ENCODE measurements around the gene SLC15A4. TPM values are rescaled to one million over a fixed set of nuclear protein-coding genes. Genes with fewer than 3 reads are reported as not detected.

SLC15A4 gene
- total RNA-seq, 2 experiments from 2014 or later, result 26.4 to 26.8 TPM

DNA sequence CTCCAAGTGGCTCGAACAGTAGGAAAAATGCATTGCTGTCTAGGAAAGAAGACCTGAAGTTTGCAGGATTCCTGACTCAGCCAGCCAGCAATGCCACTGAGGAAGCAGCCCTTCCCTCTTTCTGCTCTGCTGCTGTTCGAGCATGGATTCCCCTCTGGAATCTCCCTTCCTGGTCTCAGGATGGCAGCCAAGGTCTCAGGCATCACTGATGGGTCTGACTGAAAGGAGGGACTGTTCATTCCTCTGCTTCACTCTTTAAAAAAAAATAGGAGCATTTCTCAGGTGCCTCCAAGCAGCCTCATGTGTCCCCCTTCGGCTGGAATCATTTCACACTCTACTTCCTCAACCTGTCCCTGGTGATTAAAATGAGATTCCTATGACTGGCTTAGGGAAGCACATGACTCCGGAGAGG lies 62.4 kb downstream of the SLC15A4 start:
- CTCF ChIA-PET, result no interaction called here
- ATAC-seq (no peak), DNase-seq (no peak)
- Mint-ChIP-seq H3K27ac (no peak overlapping the region), H3K4me3 (no peak overlapping the region), H3K36me3 (ENCODE audit: low read depth) (no peaks in the 10 kb centered on the region), H3K9me3 (no peaks in the 10 kb centered on the region), H3K4me1 (ENCODE audit: low read depth) (no peaks in the 10 kb centered on the region), H3K27me3 (no peaks in the 10 kb centered on the region)
- POLR2A ChIA-PET, result no interaction called here
- TF ChIP-seq, protein P1, sequence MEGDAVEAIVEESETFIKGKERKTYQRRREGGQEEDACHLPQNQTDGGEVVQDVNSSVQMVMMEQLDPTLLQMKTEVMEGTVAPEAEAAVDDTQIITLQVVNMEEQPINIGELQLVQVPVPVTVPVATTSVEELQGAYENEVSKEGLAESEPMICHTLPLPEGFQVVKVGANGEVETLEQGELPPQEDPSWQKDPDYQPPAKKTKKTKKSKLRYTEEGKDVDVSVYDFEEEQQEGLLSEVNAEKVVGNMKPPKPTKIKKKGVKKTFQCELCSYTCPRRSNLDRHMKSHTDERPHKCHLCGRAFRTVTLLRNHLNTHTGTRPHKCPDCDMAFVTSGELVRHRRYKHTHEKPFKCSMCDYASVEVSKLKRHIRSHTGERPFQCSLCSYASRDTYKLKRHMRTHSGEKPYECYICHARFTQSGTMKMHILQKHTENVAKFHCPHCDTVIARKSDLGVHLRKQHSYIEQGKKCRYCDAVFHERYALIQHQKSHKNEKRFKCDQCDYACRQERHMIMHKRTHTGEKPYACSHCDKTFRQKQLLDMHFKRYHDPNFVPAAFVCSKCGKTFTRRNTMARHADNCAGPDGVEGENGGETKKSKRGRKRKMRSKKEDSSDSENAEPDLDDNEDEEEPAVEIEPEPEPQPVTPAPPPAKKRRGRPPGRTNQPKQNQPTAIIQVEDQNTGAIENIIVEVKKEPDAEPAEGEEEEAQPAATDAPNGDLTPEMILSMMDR (IDR thresholded peaks at IDR 0.05), result no peak
- intact Hi-C loops (cut with micrococcal nuclease), result no loop called here

GRCh38 chr12:128755566-128755965 lies 68.2 kb downstream of the SLC15A4 start:
- Mint-ChIP-seq H3K27me3 (no peaks in the 10 kb centered on the region), H3K36me3 (ENCODE audit: low read depth) (no peaks in the 10 kb centered on the region), H3K27ac (no peak overlapping the region), H3K4me1 (ENCODE audit: low read depth) (no peaks in the 10 kb centered on the region), H3K4me3 (no peak overlapping the region), H3K9me3 (no peaks in the 10 kb centered on the region)
- ATAC-seq (no peak), DNase-seq (no peak)
- ChIA-PET POLR2A (no interaction called here), CTCF (no interaction called here)
- TF ChIP-seq, protein P1 (IDR thresholded peaks at IDR 0.05), result no peak
- intact Hi-C loops (cut with micrococcal nuclease), result no loop called here

DNA sequence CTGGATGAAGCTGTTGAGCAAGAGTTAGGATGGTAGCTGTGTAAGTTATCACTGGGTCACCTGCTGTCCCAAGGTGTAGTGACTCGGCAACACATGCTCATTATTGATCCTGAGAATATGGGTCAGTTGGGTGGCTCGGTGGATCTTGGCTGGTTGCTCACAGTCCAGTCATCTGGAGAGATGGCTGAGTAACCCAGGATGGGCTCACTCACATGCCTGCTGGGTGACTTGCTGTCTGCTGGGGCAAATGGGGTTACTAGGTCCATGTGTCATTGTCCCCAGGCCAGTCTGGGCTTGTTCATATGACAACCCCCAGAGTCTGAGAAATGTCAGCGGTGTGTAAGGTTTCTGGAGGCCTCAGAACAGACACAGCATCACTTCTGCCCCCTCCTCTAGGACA lies 69.5 kb downstream of the SLC15A4 start:
- ChIA-PET POLR2A (no interaction called here), CTCF (no interaction called here)
- no peak overlapping the region for H3K4me3 Mint-ChIP-seq
- intact Hi-C loops (cut with micrococcal nuclease), result no loop called here
- TF ChIP-seq, protein P1 (IDR thresholded peaks at IDR 0.05), result no peak
- H3K27me3 Mint-ChIP-seq, result no peaks in the 10 kb centered on the region
- H3K9me3 Mint-ChIP-seq, result no peaks in the 10 kb centered on the region
- H3K27ac Mint-ChIP-seq, result no peak overlapping the region
- no peaks in the 10 kb centered on the region for H3K36me3 Mint-ChIP-seq (ENCODE audit: low read depth)
- ATAC-seq, result peak; percentile 49
- peak; percentile 9 for DNase-seq
- H3K4me1 Mint-ChIP-seq (ENCODE audit: low read depth), result no peaks in the 10 kb centered on the region

DNA sequence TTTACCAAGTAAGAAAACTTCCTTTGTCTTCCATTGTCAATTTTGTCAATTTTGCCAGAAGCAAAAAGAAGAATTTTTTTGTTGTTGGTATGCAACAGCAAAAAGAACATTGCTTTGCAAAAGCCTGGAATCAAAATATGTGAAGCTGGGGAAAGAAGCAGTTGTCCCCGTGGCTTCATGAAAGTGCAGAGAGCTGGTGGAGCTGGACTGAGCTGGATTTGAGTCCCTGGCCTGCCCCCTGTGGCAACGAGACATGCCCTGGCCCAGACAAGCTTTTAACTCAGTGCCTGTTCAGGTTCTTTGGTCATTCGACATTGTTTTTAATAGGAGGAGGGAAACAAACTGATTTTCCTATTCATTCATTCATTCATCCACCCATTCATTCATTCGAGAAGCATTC lies 70.3 kb downstream of the SLC15A4 start:
- intact Hi-C loops (cut with micrococcal nuclease), result no loop called here
- H3K9me3 Mint-ChIP-seq, result no peaks in the 10 kb centered on the region
- TF ChIP-seq, protein P1 (IDR thresholded peaks at IDR 0.05), result no peak
- no peaks in the 10 kb centered on the region for H3K27me3 Mint-ChIP-seq
- H3K4me3 Mint-ChIP-seq, result no peak overlapping the region
- CTCF ChIA-PET, result no interaction called here
- POLR2A ChIA-PET, result no interaction called here
- ATAC-seq, result no peak
- H3K36me3 Mint-ChIP-seq (ENCODE audit: low read depth), result no peaks in the 10 kb centered on the region
- DNase-seq, result no peak
- no peaks in the 10 kb centered on the region for H3K4me1 Mint-ChIP-seq (ENCODE audit: low read depth)
- no peak overlapping the region for H3K27ac Mint-ChIP-seq

DNA sequence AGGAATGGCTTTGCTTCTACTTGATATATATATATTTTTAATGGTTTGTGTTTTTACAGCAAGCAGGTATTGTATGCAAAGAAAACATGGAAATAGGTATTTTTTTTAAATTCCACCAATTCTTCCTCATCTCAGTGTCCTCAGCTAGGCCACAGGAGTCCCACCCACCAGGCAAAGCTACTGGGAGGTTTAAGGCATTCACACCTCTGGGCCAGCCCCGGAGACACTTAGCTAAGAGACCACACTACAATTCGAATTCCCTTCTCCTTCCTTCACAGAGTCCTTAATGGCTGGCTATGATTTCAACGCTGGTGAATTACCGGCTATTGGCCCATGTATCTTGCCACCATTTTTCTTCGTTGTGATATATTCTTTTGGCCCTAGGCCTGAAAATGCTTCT lies 71.4 kb downstream of the SLC15A4 start:
- Mint-ChIP-seq H3K4me3 (no peak overlapping the region), H3K36me3 (ENCODE audit: low read depth) (no peaks in the 10 kb centered on the region), H3K27me3 (no peaks in the 10 kb centered on the region), H3K27ac (no peak overlapping the region), H3K4me1 (ENCODE audit: low read depth) (no peaks in the 10 kb centered on the region), H3K9me3 (no peaks in the 10 kb centered on the region)
- ChIA-PET POLR2A (interaction anchor here (0.7 kb wide), 1 partner anchor 98 kb away, joined by 3 read pairs; no protein-coding TSS in a partner anchor), CTCF (no interaction called here)
- intact Hi-C loops (cut with micrococcal nuclease), result no loop called here
- DNase-seq (no peak), ATAC-seq (no peak)
- TF ChIP-seq, protein P1 (IDR thresholded peaks at IDR 0.05), result no peak
